NCI-H524 treated with DMSO at 0.1 percent for 48 hours (cell line): ENCODE data around the gene SHQ1.
"Not testable (repeated sequence)": the region's sequence is repeated elsewhere in the genome, so short reads cannot be mapped to it uniquely, and the experiment has no call there.

Source experiments
- DNase-seq: peaks from one replicate; lab custom pipeline; 2025; lab: John Stamatoyannopoulos, UW

SHQ1 gene

GRCh38 chr3:72748659-72749058, 99.6 kb downstream of the SHQ1 start:
- no peak for DNase-seq

- no peak for DNase-seq
Observed at GRCh38 chr3:72746430-72747411, 101.5 kb downstream of the SHQ1 start.

- peak; percentile 98 for DNase-seq
Observed at GRCh38 chr3:72745146-72745999, 102.9 kb downstream of the SHQ1 start.

GRCh38 chr3:72744330-72744729, 103.9 kb downstream of the SHQ1 start:
- no peak for DNase-seq

GRCh38 chr3:72739531-72740466, 108.4 kb downstream of the SHQ1 start:
- DNase-seq = peak; percentile 68

GRCh38 chr3:72738752-72739530, 109.3 kb downstream of the SHQ1 start:
- no peak for DNase-seq

- DNase-seq = not testable (repeated sequence)
Observed at GRCh38 chr3:72735072-72735471, 113.2 kb downstream of the SHQ1 start.

GRCh38 chr3:72733676-72734075, 114.6 kb downstream of the SHQ1 start:
- DNase-seq = no peak

GRCh38 chr3:72732666-72733345, 115.4 kb downstream of the SHQ1 start:
- not testable (repeated sequence) for DNase-seq

- DNase-seq = no peak
Observed at GRCh38 chr3:72728958-72729467, 119.2 kb downstream of the SHQ1 start.

GRCh38 chr3:72728329-72728889, 119.8 kb downstream of the SHQ1 start:
- DNase-seq = no peak

- DNase-seq = no peak
Observed at GRCh38 chr3:72727726-72728125, 120.5 kb downstream of the SHQ1 start.

GRCh38 chr3:72727172-72727571, 121.1 kb downstream of the SHQ1 start:
- DNase-seq = no peak

- no peak for DNase-seq
Observed at GRCh38 chr3:72725229-72725628, 123.0 kb downstream of the SHQ1 start.

GRCh38 chr3:72724070-72724469, 124.2 kb downstream of the SHQ1 start:
- no peak for DNase-seq

- no peak for DNase-seq
Observed at GRCh38 chr3:72722930-72723726, 125.1 kb downstream of the SHQ1 start.

GRCh38 chr3:72721683-72722381, 126.4 kb downstream of the SHQ1 start:
- DNase-seq = no peak

- no peak for DNase-seq
Observed at GRCh38 chr3:72720566-72720965, 127.7 kb downstream of the SHQ1 start.
